Activated CD4-positive, alpha-beta T cell treated with anti-CD3 and anti-CD28 coated beads for 36 hours (primary cell): ENCODE measurements around the gene BABAM2. TPM values are rescaled to one million over a fixed set of nuclear protein-coding genes. Genes with fewer than 3 reads are reported as not detected.

ENCODE experiments used
- ATAC-seq: fragments of 200-7000 bp; cut with Tn5 transposase; one replicate; pipeline ENCODE4 v1.10.0; 2021; ENCODE audit warnings: mild to moderate bottlenecking, moderate library complexity
- CTCF ChIA-PET: fragments of 350-600 bp; sonication (Branson Sonifier 250); formaldehyde crosslinking; loops from one replicate; lab custom pipeline; 2021; ENCODE audit warnings: antibody characterized with exemption; lab: Charles Lee
- POLR2A ChIA-PET: fragments of 350-600 bp; sonication (Branson Sonifier 250); formaldehyde crosslinking; loops from one replicate; lab custom pipeline; 2021; ENCODE audit warnings: antibody characterized with exemption, inconsistent platforms; lab: Charles Lee
- DNase-seq: peaks from one replicate; pipeline ENCODE4 v3.0.0-alpha.2; 2020
- H3K27ac Mint-ChIP-seq: one replicate; pipeline ENCODE4 v1.8.0; 2021; ENCODE audit warnings: mixed read lengths
- H3K27me3 Mint-ChIP-seq: one replicate; pipeline ENCODE4 v1.8.0; 2021; ENCODE audit warnings: mixed read lengths
- H3K36me3 Mint-ChIP-seq: one replicate; pipeline ENCODE4 v1.8.0; 2021; ENCODE audit warnings: low read depth, mixed read lengths
- H3K4me1 Mint-ChIP-seq: one replicate; pipeline ENCODE4 v1.8.0; 2021; ENCODE audit warnings: mixed read lengths
- H3K4me3 Mint-ChIP-seq: one replicate; pipeline ENCODE4 v1.8.0; 2021; ENCODE audit warnings: mild to moderate bottlenecking, moderate library complexity, mixed read lengths
- H3K9me3 Mint-ChIP-seq: one replicate; pipeline ENCODE4 v1.8.0; 2021; ENCODE audit warnings: low read depth, mixed read lengths
- intact Hi-C, 2 experiments: fragments of 100-400 bp; cut with DNase I in 1 of 2; cut with micrococcal nuclease in 1 of 2; formaldehyde crosslinking; loops; one replicate each; pipeline versions ENCODE4 v1.14.2 to v1.15.1; 2022 to 2024; cut with DNase I, micrococcal nuclease
- total RNA-seq, 2 experiments: library from RNA; stranded (reverse); gene quantifications; one replicate each; pipeline ENCODE4 v1.2.3, GENCODE V29; 2021

Gene BABAM2
- total RNA-seq, 2 experiments from 2014 or later: 58.4 to 81.1 TPM

GRCh38 chr2:28161466-28161865 is 270.9 kb downstream of the BABAM2 start:
- no peaks in the 10 kb centered on the region for H3K4me1 Mint-ChIP-seq

DNA sequence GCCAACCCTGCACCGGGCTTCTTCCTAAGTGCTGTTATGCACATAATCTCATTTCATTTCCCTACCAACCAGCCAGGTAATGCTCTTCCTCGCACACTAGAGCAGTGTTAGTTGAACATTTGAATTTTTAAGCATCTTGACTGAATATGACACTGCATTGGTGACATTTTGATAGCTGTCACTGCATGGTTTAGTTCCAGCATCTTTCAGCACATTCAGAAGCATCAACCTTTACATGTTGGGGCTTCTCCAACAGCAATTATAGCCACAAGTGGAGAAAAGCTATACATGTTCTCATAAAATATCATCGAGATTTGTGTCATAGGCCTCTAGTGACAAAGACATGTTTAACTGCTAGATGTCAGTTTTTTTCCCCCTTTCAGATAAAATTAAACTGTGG is 272.0 kb downstream of the BABAM2 start:
- no peak overlapping the region for H3K27ac Mint-ChIP-seq
- no peaks in the 10 kb centered on the region for H3K27me3 Mint-ChIP-seq
- POLR2A ChIA-PET: no interaction called here
- DNase-seq: no peak
- CTCF ChIA-PET: interaction anchor here (0.6 kb wide), 1 partner anchor 409 kb away, joined by 3 read pairs; no protein-coding TSS in a partner anchor
- no peak for ATAC-seq
- peaks cover 8% of the 10 kb centered on the region for H3K36me3 Mint-ChIP-seq
- no peak overlapping the region for H3K4me3 Mint-ChIP-seq
- intact Hi-C loops: no loop called here
- no peaks in the 10 kb centered on the region for H3K9me3 Mint-ChIP-seq
- no peaks in the 10 kb centered on the region for H3K4me1 Mint-ChIP-seq

More at GRCh38 chr2:28161466-28161865, 270.9 kb downstream of the BABAM2 start:
- Mint-ChIP-seq H3K27ac (no peak overlapping the region), H3K4me3 (no peak overlapping the region), H3K27me3 (no peaks in the 10 kb centered on the region), H3K9me3 (peaks cover 2% of the 10 kb centered on the region), H3K36me3 (peaks cover 12% of the 10 kb centered on the region)
- intact Hi-C loops: no loop called here
- CTCF ChIA-PET: interaction anchor here (0.7 kb wide), 2 partner anchors 365 to 419 kb away, joined by 3 to 5 read pairs; no protein-coding TSS in a partner anchor
- POLR2A ChIA-PET: no interaction called here
- no peak for DNase-seq
- ATAC-seq: no peak

GRCh38 chr2:28163028-28163427 is 272.5 kb downstream of the BABAM2 start:
- no peaks in the 10 kb centered on the region for H3K4me1 Mint-ChIP-seq
- CTCF ChIA-PET: interaction anchor here (0.7 kb wide), 1 partner anchor 31 kb away, joined by 4 read pairs; no protein-coding TSS in a partner anchor
- no peaks in the 10 kb centered on the region for H3K27me3 Mint-ChIP-seq
- intact Hi-C loops: no loop called here
- no peak overlapping the region for H3K4me3 Mint-ChIP-seq
- DNase-seq: no peak
- no peak overlapping the region for H3K27ac Mint-ChIP-seq
- no peaks in the 10 kb centered on the region for H3K9me3 Mint-ChIP-seq
- no peak for ATAC-seq
- peaks cover 8% of the 10 kb centered on the region for H3K36me3 Mint-ChIP-seq
- POLR2A ChIA-PET: no interaction called here

- DNase-seq (no peak), ATAC-seq (no peak)
- ChIA-PET POLR2A (no interaction called here), CTCF (interaction anchor here (0.7 to 1.4 kb wide), 4 partner anchors 9 to 205 kb away, joined by 3 to 4 read pairs (median 3); no protein-coding TSS in a partner anchor)
- Mint-ChIP-seq H3K4me1 (no peaks in the 10 kb centered on the region), H3K36me3 (peaks cover 7% of the 10 kb centered on the region), H3K27me3 (no peaks in the 10 kb centered on the region), H3K4me3 (no peak overlapping the region), H3K9me3 (no peaks in the 10 kb centered on the region), H3K27ac (no peak overlapping the region)
- intact Hi-C loops: no loop called here
These were observed 273.2 kb downstream of the BABAM2 start for GRCh38 chr2:28163627-28164279.

- Mint-ChIP-seq H3K27me3 (no peaks in the 10 kb centered on the region), H3K9me3 (no peaks in the 10 kb centered on the region), H3K4me3 (no peak overlapping the region), H3K27ac (no peak overlapping the region), H3K36me3 (peaks cover 1% of the 10 kb centered on the region), H3K4me1 (no peaks in the 10 kb centered on the region)
- no peak for DNase-seq
- POLR2A ChIA-PET: no interaction called here
- no peak for ATAC-seq
- intact Hi-C loops: no loop called here
- CTCF ChIA-PET: interaction anchor here (1.4 kb wide), 2 partner anchors 9 to 14 kb away, joined by 3 read pairs; no protein-coding TSS in a partner anchor
These were observed 273.8 kb downstream of the BABAM2 start for GRCh38 chr2:28164280-28164801.

DNA sequence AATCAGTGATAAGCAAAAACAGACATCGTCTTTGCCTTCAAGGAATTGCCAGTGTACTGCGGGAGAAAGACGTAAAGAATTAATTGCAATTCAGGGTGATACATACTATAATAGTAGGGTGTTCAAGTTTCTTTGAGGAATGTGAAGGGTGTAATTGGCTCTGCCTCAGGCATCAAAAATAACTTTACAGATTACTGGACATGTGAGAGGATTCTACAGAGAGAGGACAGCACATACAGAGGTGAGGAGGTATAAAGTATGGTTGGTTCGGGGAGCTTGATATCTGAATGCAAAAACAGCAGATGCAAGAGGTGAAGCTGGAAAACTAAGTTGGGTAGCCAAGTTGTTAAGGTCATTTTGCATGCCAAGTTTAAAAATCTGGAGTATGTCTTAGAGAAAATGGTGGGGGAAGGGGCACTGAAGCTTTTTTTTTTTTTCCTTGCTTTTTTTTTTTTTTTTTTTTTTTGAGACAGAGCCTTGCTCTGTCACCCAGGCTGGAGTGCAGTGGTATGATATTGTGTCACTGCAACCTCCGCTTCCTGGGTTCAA is 274.6 kb downstream of the BABAM2 start:
- ChIA-PET CTCF (interaction anchor here (0.6 to 1.4 kb wide), 3 partner anchors 10 to 229 kb away, joined by 3 read pairs; no protein-coding TSS in a partner anchor), POLR2A (no interaction called here)
- intact Hi-C loops: no loop called here
- peaks cover 1% of the 10 kb centered on the region for H3K36me3 Mint-ChIP-seq
- no peak for ATAC-seq
- H3K27ac Mint-ChIP-seq: no peak overlapping the region
- no peaks in the 10 kb centered on the region for H3K9me3 Mint-ChIP-seq
- no peaks in the 10 kb centered on the region for H3K4me1 Mint-ChIP-seq
- H3K4me3 Mint-ChIP-seq: no peak overlapping the region
- no peak for DNase-seq
- H3K27me3 Mint-ChIP-seq: no peaks in the 10 kb centered on the region

DNA sequence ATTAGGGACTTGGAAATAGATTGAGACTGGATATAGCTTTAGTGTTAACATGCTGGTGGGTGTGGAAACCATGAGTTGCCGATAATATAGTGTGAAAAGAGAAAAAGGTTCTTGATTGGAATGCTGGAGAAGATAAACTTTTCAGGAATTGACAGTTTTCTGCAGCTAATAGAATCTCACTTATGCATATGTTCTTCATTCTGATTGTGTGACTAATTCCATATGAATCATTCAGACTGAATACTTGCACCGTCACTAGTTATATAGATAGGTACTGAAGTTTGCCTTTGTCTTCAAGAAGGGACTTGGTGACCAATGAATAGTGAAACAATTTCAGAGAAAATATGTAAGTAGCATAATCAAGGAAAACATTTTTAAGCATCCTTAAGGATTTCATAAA is 276.4 kb downstream of the BABAM2 start:
- ATAC-seq (no peak), DNase-seq (no peak)
- Mint-ChIP-seq H3K36me3 (no peaks in the 10 kb centered on the region), H3K27ac (no peak overlapping the region), H3K4me1 (no peaks in the 10 kb centered on the region), H3K4me3 (no peak overlapping the region), H3K27me3 (no peaks in the 10 kb centered on the region), H3K9me3 (no peaks in the 10 kb centered on the region)
- POLR2A ChIA-PET: no interaction called here
- intact Hi-C loops: no loop called here
- CTCF ChIA-PET: interaction anchor here (0.8 kb wide), 1 partner anchor 10 kb away, joined by 3 read pairs; no protein-coding TSS in a partner anchor

DNA sequence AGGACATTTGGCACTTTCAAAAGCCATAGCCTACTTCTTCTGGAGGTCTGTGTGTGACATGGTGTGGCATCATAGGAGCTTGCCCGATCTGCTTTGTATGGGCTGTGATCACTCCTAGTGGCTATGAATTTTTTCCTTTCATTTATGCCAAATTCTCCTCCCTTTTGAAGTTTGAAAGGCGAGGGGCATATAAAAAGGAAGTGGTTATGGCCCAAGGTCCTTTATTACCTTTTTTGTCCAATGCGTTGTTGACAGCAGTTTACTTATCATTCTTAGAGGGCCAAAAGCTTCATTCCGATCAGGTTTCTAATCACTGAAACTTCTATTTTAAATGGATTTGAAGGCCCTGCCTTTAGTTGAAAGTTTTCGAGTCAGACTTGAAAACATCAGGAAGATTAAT is 277.8 kb downstream of the BABAM2 start:
- no peak overlapping the region for H3K4me3 Mint-ChIP-seq
- H3K9me3 Mint-ChIP-seq: no peaks in the 10 kb centered on the region
- intact Hi-C loops: no loop called here
- H3K4me1 Mint-ChIP-seq: no peaks in the 10 kb centered on the region
- CTCF ChIA-PET: interaction anchor here (0.6 to 1.0 kb wide), 4 partner anchors 8 to 312 kb away, joined by 3 read pairs; no protein-coding TSS in a partner anchor
- no peaks in the 10 kb centered on the region for H3K27me3 Mint-ChIP-seq
- DNase-seq (no peak), ATAC-seq (no peak)
- POLR2A ChIA-PET: no interaction called here
- no peak overlapping the region for H3K27ac Mint-ChIP-seq
- H3K36me3 Mint-ChIP-seq: no peaks in the 10 kb centered on the region

DNA sequence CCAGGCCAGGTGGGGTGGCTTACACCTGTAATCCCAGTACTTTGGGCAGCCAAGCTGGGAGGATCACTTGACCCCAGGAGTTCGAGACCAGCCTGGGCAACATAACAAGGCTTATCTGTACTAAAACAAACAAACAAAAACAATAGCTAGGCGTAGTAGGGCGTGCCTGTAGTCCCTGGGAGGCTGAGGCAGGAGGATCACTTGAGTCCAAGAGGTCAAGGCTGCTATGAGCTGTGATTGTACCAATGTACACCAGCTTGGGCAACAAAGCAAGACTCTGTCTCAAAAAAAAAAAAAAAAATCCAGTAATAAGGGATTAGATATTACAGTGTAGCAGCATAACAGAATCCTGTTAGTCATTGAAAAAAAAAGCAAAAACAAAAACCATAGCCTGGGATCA is 279.0 kb downstream of the BABAM2 start:
- Mint-ChIP-seq H3K4me3 (no peak overlapping the region), H3K9me3 (no peaks in the 10 kb centered on the region), H3K4me1 (no peaks in the 10 kb centered on the region), H3K27me3 (no peaks in the 10 kb centered on the region), H3K36me3 (no peaks in the 10 kb centered on the region), H3K27ac (no peak overlapping the region)
- ChIA-PET POLR2A (interaction anchor here (1.1 kb wide), 1 partner anchor 21 kb away, joined by 3 read pairs; no protein-coding TSS in a partner anchor), CTCF (interaction anchor here (0.6 to 0.9 kb wide), 3 partner anchors 14 to 698 kb away, joined by 3 to 4 read pairs (median 3); no protein-coding TSS in a partner anchor)
- intact Hi-C loops: no loop called here
- DNase-seq (no peak), ATAC-seq (no peak)

GRCh38 chr2:28172114-28172898 is 281.8 kb downstream of the BABAM2 start:
- no peaks in the 10 kb centered on the region for H3K4me1 Mint-ChIP-seq
- H3K36me3 Mint-ChIP-seq: peaks cover 14% of the 10 kb centered on the region
- DNase-seq (no peak), ATAC-seq (no peak)
- H3K4me3 Mint-ChIP-seq: no peak overlapping the region
- peaks cover 10% of the 10 kb centered on the region for H3K9me3 Mint-ChIP-seq
- POLR2A ChIA-PET: no interaction called here
- H3K27ac Mint-ChIP-seq: no peak overlapping the region
- H3K27me3 Mint-ChIP-seq: no peaks in the 10 kb centered on the region
- CTCF ChIA-PET: no interaction called here
- intact Hi-C loops: no loop called here

DNA sequence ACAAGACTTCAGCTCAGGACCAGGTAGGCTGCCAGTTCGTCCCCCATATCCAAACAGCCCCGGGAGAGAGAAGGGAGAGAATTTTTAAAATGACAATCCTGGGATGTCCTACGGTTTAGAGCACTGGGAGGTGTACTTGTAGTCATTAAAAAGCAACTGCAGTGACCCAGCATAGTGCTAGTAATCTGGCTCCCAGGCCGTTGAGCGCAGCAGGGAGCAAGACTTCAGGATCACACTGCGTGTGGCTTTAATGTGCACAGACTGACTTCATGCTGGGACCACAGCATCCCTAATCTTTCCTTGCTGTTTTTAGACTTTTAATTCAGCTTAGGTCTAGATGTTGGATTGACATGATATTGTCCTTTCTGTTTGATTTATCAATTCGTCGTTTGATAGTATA is 282.8 kb downstream of the BABAM2 start:
- DNase-seq (no peak), ATAC-seq (no peak)
- H3K27me3 Mint-ChIP-seq: no peaks in the 10 kb centered on the region
- no peak overlapping the region for H3K27ac Mint-ChIP-seq
- no peaks in the 10 kb centered on the region for H3K4me1 Mint-ChIP-seq
- intact Hi-C loops: no loop called here
- POLR2A ChIA-PET: no interaction called here
- CTCF ChIA-PET: no interaction called here
- peaks cover 14% of the 10 kb centered on the region for H3K36me3 Mint-ChIP-seq
- no peak overlapping the region for H3K4me3 Mint-ChIP-seq
- peaks cover 17% of the 10 kb centered on the region for H3K9me3 Mint-ChIP-seq
